ENCODE measurements around the gene UHRF2.
"Not testable (repeated sequence)": the region's sequence is repeated elsewhere in the genome, so short reads cannot be mapped to it uniquely, and the experiment has no call there.

UHRF2 gene

GRCh38 chr9:6488395-6488794 lies 75.4 kb downstream of the UHRF2 start:
- Mint-ChIP-seq H3K36me3 (ENCODE audit: low read depth) (peaks cover 43% of the 10 kb centered on the region), H3K27ac (no peak overlapping the region), H3K27me3 (ENCODE audit: low read depth) (no peaks in the 10 kb centered on the region), H3K4me3 (no peak overlapping the region), H3K4me1 (ENCODE audit: low read depth) (peaks cover 7% of the 10 kb centered on the region), H3K9me3 (no peaks in the 10 kb centered on the region)
- DNase-seq (ENCODE audit: low spot score): no peak

GRCh38 chr9:6489099-6489498 lies 76.1 kb downstream of the UHRF2 start:
- no peak for DNase-seq (ENCODE audit: low spot score)
- Mint-ChIP-seq H3K4me3 (no peak overlapping the region), H3K4me1 (ENCODE audit: low read depth) (peaks cover 9% of the 10 kb centered on the region), H3K27ac (no peak overlapping the region), H3K27me3 (ENCODE audit: low read depth) (no peaks in the 10 kb centered on the region), H3K36me3 (ENCODE audit: low read depth) (peaks cover 44% of the 10 kb centered on the region), H3K9me3 (no peaks in the 10 kb centered on the region)

DNA sequence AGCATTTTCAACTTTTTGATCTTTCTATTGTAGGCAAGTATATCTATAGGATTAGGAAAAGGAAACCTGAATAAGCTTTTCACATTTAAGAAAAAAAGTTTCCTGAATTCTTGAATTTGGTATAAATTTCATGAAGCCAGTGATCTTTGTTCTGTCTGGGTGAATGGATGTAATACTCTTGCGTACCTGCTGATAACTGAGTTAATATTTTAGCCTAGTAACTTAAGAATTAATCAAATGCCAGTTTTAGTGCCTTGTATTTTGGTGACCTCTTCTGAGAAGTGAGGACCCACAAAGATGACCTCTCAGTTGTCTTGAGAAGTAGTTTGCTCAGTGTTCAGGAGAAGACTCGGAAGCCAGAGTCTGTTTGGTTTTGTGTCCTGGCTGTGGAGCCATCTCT lies 77.9 kb downstream of the UHRF2 start:
- DNase-seq (ENCODE audit: low spot score): no peak
- H3K27me3 Mint-ChIP-seq (ENCODE audit: low read depth): no peaks in the 10 kb centered on the region
- peaks cover 44% of the 10 kb centered on the region for H3K36me3 Mint-ChIP-seq (ENCODE audit: low read depth)
- no peak overlapping the region for H3K27ac Mint-ChIP-seq
- H3K4me3 Mint-ChIP-seq: no peak overlapping the region
- peaks cover 9% of the 10 kb centered on the region for H3K4me1 Mint-ChIP-seq (ENCODE audit: low read depth)
- no peaks in the 10 kb centered on the region for H3K9me3 Mint-ChIP-seq

GRCh38 chr9:6495466-6495865 lies 82.5 kb downstream of the UHRF2 start:
- Mint-ChIP-seq H3K4me1 (ENCODE audit: low read depth) (peaks cover 7% of the 10 kb centered on the region), H3K9me3 (no peaks in the 10 kb centered on the region), H3K27ac (no peak overlapping the region), H3K36me3 (ENCODE audit: low read depth) (peaks cover 46% of the 10 kb centered on the region), H3K27me3 (ENCODE audit: low read depth) (no peaks in the 10 kb centered on the region), H3K4me3 (no peak overlapping the region)
- no peak for DNase-seq (ENCODE audit: low spot score)

DNA sequence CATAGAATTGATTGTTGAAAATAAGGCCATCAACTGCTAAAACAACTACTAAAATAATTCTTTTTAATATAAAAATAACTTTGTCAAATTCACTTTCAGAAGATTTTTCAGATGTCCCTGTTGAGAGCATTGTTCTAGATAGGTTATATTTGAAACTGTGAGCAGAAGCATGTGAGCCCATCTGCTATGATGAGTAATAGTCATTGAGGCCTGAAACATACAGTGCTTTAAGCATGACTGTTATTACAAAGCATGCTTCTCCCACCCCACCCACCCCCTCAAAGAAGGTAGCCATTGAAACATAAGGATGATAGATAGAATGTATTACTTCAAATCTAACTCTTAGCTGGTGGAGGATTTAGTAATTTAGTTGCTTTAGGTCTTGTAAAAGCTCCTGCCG lies 86.0 kb downstream of the UHRF2 start:
- Mint-ChIP-seq H3K4me3 (no peak overlapping the region), H3K4me1 (ENCODE audit: low read depth) (no peaks in the 10 kb centered on the region), H3K27ac (no peak overlapping the region), H3K9me3 (no peaks in the 10 kb centered on the region), H3K27me3 (ENCODE audit: low read depth) (no peaks in the 10 kb centered on the region), H3K36me3 (ENCODE audit: low read depth) (peaks cover 40% of the 10 kb centered on the region)
- DNase-seq (ENCODE audit: low spot score): no peak

DNA sequence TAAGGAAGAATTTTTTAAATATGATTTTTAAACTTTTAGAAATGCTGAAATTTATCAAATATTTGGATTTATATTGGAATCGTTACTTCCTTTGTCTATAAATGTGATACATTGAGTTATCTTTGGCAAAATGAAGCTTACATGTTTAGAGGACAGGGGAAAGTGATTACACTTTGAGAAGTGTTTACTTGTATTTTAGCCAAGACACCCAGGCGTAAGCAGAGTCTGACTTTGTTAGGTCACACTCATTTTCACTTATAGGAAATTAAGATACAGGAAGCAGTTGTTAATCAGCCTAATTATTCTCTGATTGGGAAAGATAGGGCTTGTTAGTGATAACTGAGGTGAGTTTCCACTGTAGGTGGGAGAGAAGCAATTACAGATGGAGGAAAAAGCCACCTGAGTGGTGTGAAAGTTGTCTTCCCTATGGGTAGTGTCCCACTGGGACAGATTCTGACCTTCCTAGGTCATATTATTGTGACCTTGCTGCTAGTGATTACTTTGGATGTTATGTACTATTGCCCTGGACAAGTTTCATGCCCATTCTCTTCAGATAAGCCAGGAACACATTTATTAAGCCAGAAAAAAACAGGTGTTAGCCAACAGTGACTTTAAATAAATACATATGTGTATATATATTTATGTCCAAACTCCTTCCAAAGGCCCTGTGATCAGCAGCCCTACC lies 88.7 kb downstream of the UHRF2 start:
- Mint-ChIP-seq H3K4me3 (no peak overlapping the region), H3K27ac (no peak overlapping the region), H3K4me1 (ENCODE audit: low read depth) (no peaks in the 10 kb centered on the region), H3K36me3 (ENCODE audit: low read depth) (peaks cover 56% of the 10 kb centered on the region), H3K27me3 (ENCODE audit: low read depth) (no peaks in the 10 kb centered on the region), H3K9me3 (no peaks in the 10 kb centered on the region)
- no peak for DNase-seq (ENCODE audit: low spot score)

GRCh38 chr9:6502399-6502798 lies 89.4 kb downstream of the UHRF2 start:
- Mint-ChIP-seq H3K27ac (peak overlapping the region; percentile 9), H3K4me3 (no peak overlapping the region), H3K4me1 (ENCODE audit: low read depth) (no peaks in the 10 kb centered on the region), H3K36me3 (ENCODE audit: low read depth) (peaks cover 53% of the 10 kb centered on the region), H3K9me3 (no peaks in the 10 kb centered on the region), H3K27me3 (ENCODE audit: low read depth) (no peaks in the 10 kb centered on the region)
- no peak for DNase-seq (ENCODE audit: low spot score)

DNA sequence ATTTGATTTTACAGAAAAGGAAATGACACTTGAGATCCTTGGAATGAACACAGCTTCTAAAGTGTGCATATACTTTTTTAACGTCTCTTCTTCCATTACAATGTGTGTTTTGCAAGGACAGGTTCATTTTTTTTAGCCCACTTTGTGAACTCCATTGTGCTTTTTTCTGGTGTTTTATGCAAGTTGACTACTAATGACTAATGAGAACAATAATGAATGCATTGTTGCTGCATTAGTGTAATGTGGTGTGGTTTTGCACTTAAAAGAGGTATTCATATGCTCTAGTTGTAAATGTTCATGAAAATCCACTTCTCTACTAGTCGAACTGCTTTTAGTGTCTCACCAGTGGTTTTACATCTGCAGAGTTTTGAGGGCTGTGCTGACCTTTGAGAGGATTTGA lies 93.6 kb downstream of the UHRF2 start:
- no peaks in the 10 kb centered on the region for H3K9me3 Mint-ChIP-seq
- no peak overlapping the region for H3K27ac Mint-ChIP-seq
- H3K27me3 Mint-ChIP-seq (ENCODE audit: low read depth): no peaks in the 10 kb centered on the region
- no peaks in the 10 kb centered on the region for H3K4me1 Mint-ChIP-seq (ENCODE audit: low read depth)
- no peak overlapping the region for H3K4me3 Mint-ChIP-seq
- peaks cover 51% of the 10 kb centered on the region for H3K36me3 Mint-ChIP-seq (ENCODE audit: low read depth)
- DNase-seq (ENCODE audit: low spot score): no peak

- DNase-seq (ENCODE audit: low spot score): no peak
- H3K9me3 Mint-ChIP-seq: no peaks in the 10 kb centered on the region
- H3K4me3 Mint-ChIP-seq: no peak overlapping the region
- no peaks in the 10 kb centered on the region for H3K27me3 Mint-ChIP-seq (ENCODE audit: low read depth)
- no peak overlapping the region for H3K27ac Mint-ChIP-seq
- peaks cover 25% of the 10 kb centered on the region for H3K36me3 Mint-ChIP-seq (ENCODE audit: low read depth)
- H3K4me1 Mint-ChIP-seq (ENCODE audit: low read depth): no peaks in the 10 kb centered on the region
Measured at GRCh38 chr9:6512085-6512657, 99.2 kb downstream of the UHRF2 start.

DNA sequence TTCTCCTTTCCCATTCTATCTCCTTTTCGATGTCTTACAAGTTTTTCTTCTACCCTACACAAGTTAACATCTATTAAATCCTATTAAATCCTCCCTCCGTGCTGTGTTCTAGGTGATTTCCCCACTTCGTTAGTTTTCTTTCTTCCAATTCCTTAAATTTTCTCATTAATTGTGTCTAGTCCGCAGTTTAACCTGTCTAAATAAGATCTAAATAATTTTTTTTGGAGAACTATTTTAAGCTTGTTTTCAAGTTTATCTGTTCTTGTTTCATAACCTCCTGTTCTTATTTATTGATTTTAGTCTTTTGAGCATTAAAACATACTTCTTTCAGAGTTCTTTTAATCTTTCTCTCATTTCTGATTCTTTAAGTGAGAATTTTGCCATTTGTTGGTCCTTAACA lies 109.3 kb downstream of the UHRF2 start:
- H3K36me3 Mint-ChIP-seq (ENCODE audit: low read depth): peaks cover 31% of the 10 kb centered on the region
- peaks cover 4% of the 10 kb centered on the region for H3K4me1 Mint-ChIP-seq (ENCODE audit: low read depth)
- H3K27me3 Mint-ChIP-seq (ENCODE audit: low read depth): no peaks in the 10 kb centered on the region
- no peak for DNase-seq (ENCODE audit: low spot score)
- H3K27ac Mint-ChIP-seq: no peak overlapping the region
- H3K4me3 Mint-ChIP-seq: no peak overlapping the region
- peaks cover 18% of the 10 kb centered on the region for H3K9me3 Mint-ChIP-seq

DNA sequence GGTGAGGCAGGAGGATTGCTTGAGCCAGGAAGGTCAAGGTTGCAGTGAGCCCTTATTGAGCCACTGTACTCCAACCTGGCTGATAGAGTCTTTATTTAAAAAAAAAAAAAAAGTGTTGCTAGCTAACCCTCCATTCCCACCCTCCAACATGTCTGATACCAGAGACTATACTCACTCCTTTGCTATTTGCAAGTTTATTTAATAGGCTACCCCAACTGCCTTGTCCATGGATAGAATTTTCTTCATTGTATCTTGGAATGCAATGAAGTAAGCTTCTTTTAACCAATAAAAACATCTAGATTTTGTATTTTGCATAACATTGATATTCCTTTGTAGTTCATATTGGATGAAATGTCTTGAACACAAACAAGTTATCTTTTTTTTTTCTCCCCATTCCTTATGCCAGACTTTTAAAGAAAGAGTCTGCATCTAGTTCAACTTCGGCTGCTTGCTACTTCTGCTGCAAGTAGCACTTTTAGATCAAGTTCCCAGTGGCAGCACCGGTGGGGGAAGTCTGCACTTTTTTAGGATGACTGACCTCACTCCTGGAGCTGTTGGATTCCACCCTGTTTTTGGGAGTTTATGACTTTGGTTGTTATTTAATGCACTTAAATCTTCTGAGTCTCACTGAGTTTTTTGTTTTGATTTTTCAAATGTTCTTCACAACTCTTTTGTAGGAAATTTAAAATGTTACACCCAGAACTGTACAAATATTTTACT lies 112.5 kb downstream of the UHRF2 start:
- H3K4me3 Mint-ChIP-seq: no peak overlapping the region
- peaks cover 11% of the 10 kb centered on the region for H3K9me3 Mint-ChIP-seq
- no peak overlapping the region for H3K27ac Mint-ChIP-seq
- no peak for DNase-seq (ENCODE audit: low spot score)
- no peaks in the 10 kb centered on the region for H3K27me3 Mint-ChIP-seq (ENCODE audit: low read depth)
- peaks cover 14% of the 10 kb centered on the region for H3K36me3 Mint-ChIP-seq (ENCODE audit: low read depth)
- no peaks in the 10 kb centered on the region for H3K4me1 Mint-ChIP-seq (ENCODE audit: low read depth)

GRCh38 chr9:6535594-6535993 lies 122.6 kb downstream of the UHRF2 start:
- H3K27ac Mint-ChIP-seq: no peak overlapping the region
- no peaks in the 10 kb centered on the region for H3K4me1 Mint-ChIP-seq (ENCODE audit: low read depth)
- no peaks in the 10 kb centered on the region for H3K36me3 Mint-ChIP-seq (ENCODE audit: low read depth)
- H3K9me3 Mint-ChIP-seq: no peaks in the 10 kb centered on the region
- H3K27me3 Mint-ChIP-seq (ENCODE audit: low read depth): peaks cover 3% of the 10 kb centered on the region
- DNase-seq (ENCODE audit: low spot score): no peak
- no peak overlapping the region for H3K4me3 Mint-ChIP-seq

- Mint-ChIP-seq H3K27ac (no peak overlapping the region), H3K9me3 (no peaks in the 10 kb centered on the region), H3K27me3 (ENCODE audit: low read depth) (peaks cover 6% of the 10 kb centered on the region), H3K4me1 (ENCODE audit: low read depth) (no peaks in the 10 kb centered on the region), H3K36me3 (ENCODE audit: low read depth) (no peaks in the 10 kb centered on the region), H3K4me3 (no peak overlapping the region)
- DNase-seq (ENCODE audit: low spot score): no peak
Measured at GRCh38 chr9:6538666-6539071, 125.7 kb downstream of the UHRF2 start.

DNA sequence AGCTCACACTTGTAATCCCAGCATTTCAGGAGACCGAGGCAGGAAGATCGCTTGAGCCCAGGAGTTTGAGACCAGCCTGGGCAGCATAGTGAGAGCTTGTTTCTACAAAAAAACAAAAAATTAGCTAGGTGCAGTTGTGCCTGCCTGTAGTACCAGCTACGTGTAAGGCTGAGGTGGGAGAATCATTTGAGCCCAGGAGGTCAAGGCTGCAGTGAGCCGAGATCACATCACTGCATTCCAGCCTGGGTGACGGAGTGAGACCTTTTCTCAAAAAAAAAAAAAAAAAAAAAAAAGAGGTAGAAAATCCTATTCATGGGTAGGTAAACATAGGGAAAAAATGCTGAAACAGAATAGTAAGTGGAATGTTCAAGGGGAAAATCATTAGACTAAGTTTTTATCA lies 129.6 kb downstream of the UHRF2 start:
- H3K27me3 Mint-ChIP-seq (ENCODE audit: low read depth); H3K27ac Mint-ChIP-seq; H3K4me3 Mint-ChIP-seq; H3K4me1 Mint-ChIP-seq (ENCODE audit: low read depth); DNase-seq (ENCODE audit: low spot score); H3K36me3 Mint-ChIP-seq (ENCODE audit: low read depth); H3K9me3 Mint-ChIP-seq: not testable (repeated sequence)
